OCI-LY3 (cell line): ENCODE data around the gene SFI1.

Experiments
- EZH2phosphoT487 ChIP-seq: fragments of 200-600 bp; shearing (Covaris generic); IDR thresholded peaks from 2 replicates; pipeline ENCODE4 v1.6.1; 2018; ENCODE audit warnings: antibody characterized with exemption, mixed run types, low read depth
- TF ChIP-seq, protein P1 (sequence below): fragments of 200-600, 300-600 bp; sonication (generic); IDR thresholded peaks from 2 replicates; pipeline ENCODE4 v1.5.1; 2014; ENCODE audit warnings: antibody characterized with exemption, low read length, low read depth

DNA sequence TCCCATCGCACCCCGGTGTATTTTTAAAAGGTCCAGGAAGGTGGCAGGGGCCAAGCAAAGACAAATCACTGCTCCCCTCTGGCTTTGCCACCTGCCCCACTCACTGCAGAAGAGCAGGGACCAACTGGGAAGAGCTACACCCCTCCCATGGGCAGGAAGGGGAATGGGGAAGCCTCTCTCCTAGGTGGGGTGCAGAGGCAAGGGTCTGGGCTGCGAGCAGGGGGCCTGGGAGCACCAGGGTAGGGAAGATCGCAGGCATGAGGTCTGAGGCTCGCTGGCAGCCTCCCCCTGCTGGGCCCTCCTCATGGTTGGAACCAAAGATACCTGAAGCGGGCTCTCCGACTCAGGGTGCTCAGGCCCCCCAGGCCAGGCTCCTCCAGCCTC, 128.9 kb downstream of the SFI1 start:
- TF ChIP-seq, protein P1, sequence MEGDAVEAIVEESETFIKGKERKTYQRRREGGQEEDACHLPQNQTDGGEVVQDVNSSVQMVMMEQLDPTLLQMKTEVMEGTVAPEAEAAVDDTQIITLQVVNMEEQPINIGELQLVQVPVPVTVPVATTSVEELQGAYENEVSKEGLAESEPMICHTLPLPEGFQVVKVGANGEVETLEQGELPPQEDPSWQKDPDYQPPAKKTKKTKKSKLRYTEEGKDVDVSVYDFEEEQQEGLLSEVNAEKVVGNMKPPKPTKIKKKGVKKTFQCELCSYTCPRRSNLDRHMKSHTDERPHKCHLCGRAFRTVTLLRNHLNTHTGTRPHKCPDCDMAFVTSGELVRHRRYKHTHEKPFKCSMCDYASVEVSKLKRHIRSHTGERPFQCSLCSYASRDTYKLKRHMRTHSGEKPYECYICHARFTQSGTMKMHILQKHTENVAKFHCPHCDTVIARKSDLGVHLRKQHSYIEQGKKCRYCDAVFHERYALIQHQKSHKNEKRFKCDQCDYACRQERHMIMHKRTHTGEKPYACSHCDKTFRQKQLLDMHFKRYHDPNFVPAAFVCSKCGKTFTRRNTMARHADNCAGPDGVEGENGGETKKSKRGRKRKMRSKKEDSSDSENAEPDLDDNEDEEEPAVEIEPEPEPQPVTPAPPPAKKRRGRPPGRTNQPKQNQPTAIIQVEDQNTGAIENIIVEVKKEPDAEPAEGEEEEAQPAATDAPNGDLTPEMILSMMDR: no peak
- TF ChIP-seq EZH2phosphoT487: no peak
